H1 (cell line): ENCODE data around the gene LKAAEAR1. TPM values are rescaled to one million over a fixed set of nuclear protein-coding genes. Genes with fewer than 3 reads are reported as not detected.
A peak's percentile ranks its signal among the peaks of the same experiment; 100 is the strongest.

Source experiments
- CTCF ChIA-PET: fragments of 300-600 bp; sonication (Branson Sonifier 250); formaldehyde crosslinking; loops from one replicate; lab custom pipeline; 2021; ENCODE audit not compliant: partially characterized antibody; lab: Charles Lee
- POLR2A ChIA-PET: fragments of 300-600 bp; sonication (Branson Sonifier 250); formaldehyde crosslinking; loops from one replicate; lab custom pipeline; 2021; ENCODE audit warnings: inconsistent platforms; ENCODE audit not compliant: partially characterized antibody; lab: Charles Lee
- DNase-seq, 2 experiments: peaks; one replicate each; pipeline versions ENCODE4 v3.0.0 to v3.0.0-alpha.2; 2010 to 2022; ENCODE audit warnings: low spot score in 2 of 2, low read depth in 1 of 2, mixed read lengths in 1 of 2
- FAIRE-seq: peaks from 2 replicates; lab custom pipeline; 2011; peaks lifted over from hg19 to GRCh38; lab: Jason Lieb, UNC
- H2AFZ ChIP-seq: 2 replicates; pipeline ENCODE4 v1.8.1; 2012; ENCODE audit warnings: low read length, inconsistent platforms
- H2AK5ac ChIP-seq: 2 replicates; pipeline ENCODE4 v1.6.1; 2013; ENCODE audit warnings: low read depth, low read length
- H2BK120ac ChIP-seq: replicated peaks from 2 replicates; pipeline ENCODE3; 2013; ENCODE audit warnings: low read depth, low read length, inconsistent platforms
- H2BK12ac ChIP-seq: 2 replicates; pipeline ENCODE4 v1.6.1; 2013; ENCODE audit warnings: low read depth, low read length
- H2BK15ac ChIP-seq: 2 replicates; pipeline ENCODE4 v1.6.1; 2013; ENCODE audit warnings: low read length
- H2BK20ac ChIP-seq: 2 replicates; pipeline ENCODE4 v1.6.1; 2013; ENCODE audit warnings: low read length
- H2BK5ac ChIP-seq: 2 replicates; pipeline ENCODE4 v1.6.1; 2013; ENCODE audit warnings: low read depth, low read length
- H3K14ac ChIP-seq: 2 replicates; pipeline ENCODE4 v1.6.1; 2013; ENCODE audit warnings: inconsistent platforms; ENCODE audit not compliant: insufficient read length
- H3K18ac ChIP-seq: 2 replicates; pipeline ENCODE4 v1.6.1; 2013; ENCODE audit warnings: low read length; ENCODE audit errors: extremely low read depth
- H3K23ac ChIP-seq: 2 replicates; pipeline ENCODE4 v1.6.1; 2013; ENCODE audit warnings: inconsistent platforms; ENCODE audit not compliant: insufficient read length
- H3K23me2 ChIP-seq: 2 replicates; pipeline ENCODE4 v1.6.1; 2013; ENCODE audit warnings: low read depth, low read length
- H3K27ac ChIP-seq: 2 replicates; pipeline ENCODE4 v1.6.1; 2011; ENCODE audit warnings: low read depth, low read length, inconsistent platforms
- H3K27me3 ChIP-seq, 4 experiments: replicated peaks in 1 of 4; 1 replicate in 1 of 4; 2 replicates in 3 of 4; pipeline versions ENCODE4 v1.6.1 to v1.8.1; 2011 to 2013; ENCODE audit warnings: low read length in 3 of 4, mild to moderate bottlenecking in 3 of 4, inconsistent platforms in 2 of 4, mixed read lengths in 2 of 4, moderate library complexity in 1 of 4; ENCODE audit not compliant: control insufficient read depth in 3 of 4, insufficient read depth in 3 of 4; ENCODE audit errors: extremely low read depth in 1 of 4
- H3K36me3 ChIP-seq, 4 experiments: 2 replicates each; pipeline versions ENCODE4 v1.6.1 to v1.8.1; 2011 to 2013; ENCODE audit warnings: mild to moderate bottlenecking in 4 of 4, low read length in 3 of 4, moderate library complexity in 2 of 4, control low read depth in 1 of 4, inconsistent platforms in 1 of 4; ENCODE audit not compliant: insufficient read depth in 4 of 4, control insufficient read depth in 2 of 4
- H3K4ac ChIP-seq: replicated peaks from 2 replicates; pipeline ENCODE3; 2013; ENCODE audit warnings: low read length, low read depth, mixed read lengths, inconsistent platforms; ENCODE audit not compliant: insufficient read length
- H3K4me1 ChIP-seq, 4 experiments: replicated peaks in 1 of 4; 1 replicate in 1 of 4; 2 replicates in 3 of 4; pipeline versions ENCODE4 v1.6.1 to v1.8.1; 2011 to 2013; ENCODE audit warnings: low read length in 3 of 4, inconsistent platforms in 2 of 4, mixed read lengths in 1 of 4; ENCODE audit not compliant: insufficient read depth in 4 of 4, control insufficient read depth in 3 of 4
- H3K4me2 ChIP-seq, 2 experiments: 2 replicates each; pipeline versions ENCODE4 v1.6.1 to v1.8.1; 2011 to 2013; ENCODE audit warnings: low read depth in 2 of 2, low read length in 2 of 2, control low read depth in 1 of 2, inconsistent platforms in 1 of 2, mild to moderate bottlenecking in 1 of 2; ENCODE audit not compliant: insufficient read depth in 1 of 2
- H3K4me3 ChIP-seq, 4 experiments: fragments of 200-600, 300-600 bp in 1 of 4; sonication (generic), shearing (Covaris generic), sonication (Bioruptor Twin) in 1 of 4; 2 replicates each; pipeline versions ENCODE4 v1.5.1 to v1.8.1; 2011 to 2016; ENCODE audit warnings: low read length in 4 of 4, low read depth in 3 of 4, control low read depth in 2 of 4, inconsistent platforms in 2 of 4, mild to moderate bottlenecking in 2 of 4, mixed read lengths in 1 of 4, moderate library complexity in 1 of 4; ENCODE audit not compliant: insufficient read depth in 2 of 4; ENCODE audit errors: extremely low read depth in 1 of 4
- H3K56ac ChIP-seq: replicated peaks from 2 replicates; pipeline ENCODE3; 2013; ENCODE audit warnings: low read depth, mild to moderate bottlenecking, mixed read lengths, low read length, inconsistent platforms; ENCODE audit not compliant: insufficient read length
- H3K79me1 ChIP-seq: 2 replicates; pipeline ENCODE4 v1.6.1; 2013; ENCODE audit warnings: low read depth, low read length, control low read depth
- H3K79me2 ChIP-seq, 2 experiments: 2 replicates each; pipeline versions ENCODE4 v1.6.1 to v1.8.1; 2012 to 2013; ENCODE audit warnings: low read length in 2 of 2, mild to moderate bottlenecking in 2 of 2, inconsistent platforms in 1 of 2; ENCODE audit not compliant: insufficient read depth in 2 of 2, control insufficient read depth in 1 of 2
- H3K9ac ChIP-seq, 4 experiments: replicated peaks in 1 of 4; 1 replicate in 1 of 4; 2 replicates in 3 of 4; pipeline versions ENCODE4 v1.6.1 to v1.8.1; 2011 to 2013; ENCODE audit warnings: low read depth in 3 of 4, low read length in 3 of 4, control low read depth in 2 of 4, mild to moderate bottlenecking in 2 of 4, moderate library complexity in 2 of 4, inconsistent platforms in 1 of 4; ENCODE audit errors: extremely low read depth in 1 of 4
- H3K9me3 ChIP-seq, 2 experiments: 2 replicates each; pipeline versions ENCODE4 v1.6.1 to v1.8.1; 2012 to 2013; ENCODE audit warnings: mild to moderate bottlenecking in 2 of 2, moderate library complexity in 2 of 2, control low read depth in 1 of 2, inconsistent platforms in 1 of 2, low read depth in 1 of 2, low read length in 1 of 2, mixed read lengths in 1 of 2; ENCODE audit not compliant: insufficient read depth in 2 of 2
- H4K20me1 ChIP-seq, 2 experiments: replicated peaks in 1 of 2; 2 replicates each; pipeline versions ENCODE3 to v1.8.1; 2011 to 2013; ENCODE audit warnings: inconsistent platforms in 2 of 2, low read length in 2 of 2, mild to moderate bottlenecking in 1 of 2; ENCODE audit not compliant: insufficient read depth in 2 of 2, control insufficient read depth in 1 of 2
- H4K5ac ChIP-seq: 2 replicates; pipeline ENCODE4 v1.6.1; 2013; ENCODE audit warnings: low read length, low read depth, mixed read lengths, inconsistent platforms; ENCODE audit not compliant: insufficient read length
- H4K8ac ChIP-seq: 2 replicates; pipeline ENCODE4 v1.8.0; 2013; ENCODE audit warnings: mild to moderate bottlenecking, moderate library complexity, low read length, inconsistent platforms; ENCODE audit not compliant: insufficient read depth; ENCODE audit errors: extremely low read depth
- H4K91ac ChIP-seq: replicated peaks from 2 replicates; pipeline ENCODE3; 2013; ENCODE audit warnings: low read length, mixed read lengths, inconsistent platforms; ENCODE audit not compliant: insufficient read length
- ASH2L ChIP-seq: fragments of 200-600, 300-600 bp; sonication (generic); IDR thresholded peaks from one replicate; pipeline ENCODE4 v1.7.1; 2017; ENCODE audit warnings: low read length
- BACH1 ChIP-seq: IDR thresholded peaks from 2 replicates; pipeline ENCODE4 v1.6.1; 2012; ENCODE audit warnings: low read length, improper control_type of control experiment
- CBX8 ChIP-seq: fragments of 300-800, 300-1000 bp; sonication (generic); IDR thresholded peaks from 2 replicates; pipeline ENCODE4 v1.7.1; 2016; ENCODE audit warnings: low read depth, low read length, borderline replicate concordance
- CTBP2 ChIP-seq: IDR thresholded peaks from 2 replicates; pipeline ENCODE4 v1.7.0; 2011; ENCODE audit warnings: borderline replicate concordance, mild to moderate bottlenecking, moderate library complexity, mixed read lengths, low read length; ENCODE audit not compliant: insufficient read depth, insufficient read length
- FOSL1 ChIP-seq: IDR thresholded peaks from 2 replicates; pipeline ENCODE4 v1.6.1; 2011; ENCODE audit warnings: mild to moderate bottlenecking, low read depth, low read length, moderate library complexity; ENCODE audit not compliant: insufficient read depth
- KDM1A ChIP-seq: fragments of 200-600, 300-600 bp; sonication (generic); IDR thresholded peaks from 2 replicates; pipeline ENCODE4 v1.7.1; 2016; ENCODE audit warnings: mild to moderate bottlenecking, low read length, borderline replicate concordance
- MAX ChIP-seq: IDR thresholded peaks from 2 replicates; pipeline ENCODE4 v1.6.1; 2012; ENCODE audit warnings: inconsistent platforms
- NRF1 ChIP-seq: IDR thresholded peaks from 2 replicates; pipeline ENCODE4 v1.6.1; 2011; ENCODE audit warnings: mild to moderate bottlenecking, low read depth, low read length, improper control_type of control experiment
- RFX5 ChIP-seq: IDR thresholded peaks from 2 replicates; pipeline ENCODE4 v1.6.1; 2011; ENCODE audit warnings: low read depth, low read length, improper control_type of control experiment, borderline replicate concordance
- USF2 ChIP-seq: IDR thresholded peaks from 2 replicates; pipeline ENCODE4 v1.6.1; 2011; ENCODE audit warnings: low read length, improper control_type of control experiment
- WGBS, 2 experiments: shearing (Covaris generic) in 1 of 2; methylation state at CpG; one replicate each; pipeline versions ENCODE4 v1.1.6 to v1.1.7; 2013 to 2015; ENCODE audit warnings: low lambda C conversion rate in 2 of 2, mixed read lengths in 2 of 2, inconsistent platforms in 1 of 2, low coverage in 1 of 2, missing lambda C conversion rate in 1 of 2; ENCODE audit not compliant: insufficient replicate concordance in 2 of 2, insufficient coverage in 1 of 2, insufficient read length in 1 of 2; ENCODE audit errors: extremely low coverage in 1 of 2, missing lambda C conversion rate in 1 of 2; 5-methylcytosine and 5-hydroxymethylcytosine counted together
- polyA plus RNA-seq, 7 experiments: library from polyadenylated mRNA; depleted of rRNA in 3 of 7; stranded (reverse) in 5 of 7; unstranded in 2 of 7; fragments of >200 nt in 5 of 7; fragments of 200-250 nt in 2 of 7; gene quantifications; 1 replicate in 5 of 7; 2 replicates in 1 of 7; 4 replicates in 1 of 7; pipeline versions ENCODE4 v1.2.1 to v1.2.3, GENCODE V29; 2011 to 2013; ENCODE audit warnings: missing spikeins in 2 of 7, mixed read lengths in 2 of 7
- total RNA-seq: library from RNA; stranded (reverse); fragmentation: NEBNext Ultra II Directional; extraction: Animal tissue kit (Norgen Biotek cat#: 25700); gene quantifications from 2 replicates; pipeline ENCODE4 v1.2.1, GENCODE V29; 2021

The LKAAEAR1 gene
- total and polyA plus RNA-seq, 2 of the 8 experiments (the other 6 are each of a cell fraction or from before 2014, with no cell fraction given): 0.41 to 0.53 TPM

GRCh38 chr20:64082820-64083377 is 1.3 kb downstream of the LKAAEAR1 start:
- WGBS, 2 experiments: 45% methylated on average over 12 of the region's 13 CpGs; no CpG with 5 or more reads in 1 of the 2 experiments
- no peak overlapping the region for H2BK120ac ChIP-seq
- H4K5ac ChIP-seq: no peak overlapping the region
- no peak overlapping the region for H3K9ac ChIP-seq
- H3K79me1 ChIP-seq: no peaks in the 10 kb centered on the region
- no peak overlapping the region for H2BK15ac ChIP-seq
- DNase-seq (no peak), FAIRE-seq (no peak)
- ChIA-PET CTCF (interaction anchor here (0.8 to 13.0 kb wide), 14 partner anchors 10 to 87 kb away, joined by 3 to 144 read pairs (median 6); partner anchors contain the start of genes SOX18 and TCEA2), POLR2A (interaction anchor here (1.3 kb wide), 1 partner anchor 14 kb away, joined by 6 read pairs; no protein-coding TSS in a partner anchor)
- peaks cover 6 to 55% (median 42%) of the 10 kb centered on the region in 4 experiments for H3K27me3 ChIP-seq
- H4K8ac ChIP-seq: peak overlapping the region; percentile 63; the same call in 1 of the 2 replicates
- peaks cover 0 to 34% (median 20%) of the 10 kb centered on the region in 4 experiments; a peak in 6 of 7 replicates for H3K4me1 ChIP-seq
- H3K9me3 ChIP-seq: no peaks in the 10 kb centered on the region
- H3K14ac ChIP-seq: no peak overlapping the region
- peak overlapping the region; percentile 88 to 98 for H3K4me2 ChIP-seq
- H2AK5ac ChIP-seq: no peak overlapping the region
- H3K18ac ChIP-seq: peak overlapping the region; percentile 32; the same call in 1 of the 2 replicates
- H3K4me3 ChIP-seq: peak overlapping the region; percentile 8 to 73 (median 32); a peak in 6 of 8 replicates
- TF ChIP-seq BACH1 (no peak), CBX8 (no peak), RFX5 (no peak), MAX (no peak), NRF1 (no peak), ASH2L (no peak), KDM1A (no peak), CTBP2 (no peak), FOSL1 (no peak), USF2 (no peak)
- H3K4ac ChIP-seq: peak overlapping the region; percentile 14
- no peak overlapping the region for H3K27ac ChIP-seq
- H4K91ac ChIP-seq: no peak overlapping the region
- no peaks in the 10 kb centered on the region for H3K79me2 ChIP-seq
- no peak overlapping the region for H2BK20ac ChIP-seq
- no peaks in the 10 kb centered on the region for H4K20me1 ChIP-seq
- peak overlapping the region; percentile 68; the same call in 1 of the 2 replicates for H2BK12ac ChIP-seq
- no peak overlapping the region for H2AFZ ChIP-seq
- no peaks in the 10 kb centered on the region for H3K36me3 ChIP-seq
- no peak overlapping the region for H3K56ac ChIP-seq
- H3K23ac ChIP-seq: no peak overlapping the region
- no peak overlapping the region; the same call in 1 of the 2 replicates for H2BK5ac ChIP-seq
- H3K23me2 ChIP-seq: peaks cover 22% of the 10 kb centered on the region; the same call in 1 of the 2 replicates
